ENCODE results near the gene TNFRSF12A.
"Not testable (repeated sequence)": the region's sequence is repeated elsewhere in the genome, so short reads cannot be mapped to it uniquely, and the experiment has no call there.

Gene TNFRSF12A

GRCh38 chr16:3066440-3066748, 46.2 kb downstream of the TNFRSF12A start:
- DNase-seq (ENCODE audit: low read depth, low spot score): no peak
- in situ Hi-C loops (cut with HindIII; ENCODE audit: low sequenced_read_pairs): no loop called here
- no peak for TF ChIP-seq CTCF (IDR thresholded peaks at IDR 0.05; ENCODE audit: low read depth, low read length)
- no peak overlapping the region for H3K4me3 ChIP-seq (ENCODE audit: low read depth, low read length)

- no peak for TF ChIP-seq CTCF (IDR thresholded peaks at IDR 0.05; ENCODE audit: low read depth, low read length)
- no peak overlapping the region for H3K4me3 ChIP-seq (ENCODE audit: low read depth, low read length)
- no peak for DNase-seq (ENCODE audit: low read depth, low spot score)
- in situ Hi-C loops (cut with HindIII; ENCODE audit: low sequenced_read_pairs): no loop called here
Observed at GRCh38 chr16:3068487-3068886, 48.3 kb downstream of the TNFRSF12A start.

GRCh38 chr16:3069146-3069545, 49.0 kb downstream of the TNFRSF12A start:
- in situ Hi-C loops (cut with HindIII; ENCODE audit: low sequenced_read_pairs); DNase-seq (ENCODE audit: low read depth, low spot score); H3K4me3 ChIP-seq (ENCODE audit: low read depth, low read length): not testable (repeated sequence)

GRCh38 chr16:3070608-3071111, 50.5 kb downstream of the TNFRSF12A start:
- in situ Hi-C loops (cut with HindIII; ENCODE audit: low sequenced_read_pairs): no loop called here
- DNase-seq (ENCODE audit: low read depth, low spot score): no peak

GRCh38 chr16:3071655-3072054, 51.5 kb downstream of the TNFRSF12A start:
- DNase-seq (ENCODE audit: low read depth, low spot score): no peak
- TF ChIP-seq CTCF (IDR thresholded peaks at IDR 0.05; ENCODE audit: low read depth, low read length): no peak
- H3K4me3 ChIP-seq (ENCODE audit: low read depth, low read length): no peak overlapping the region
- in situ Hi-C loops (cut with HindIII; ENCODE audit: low sequenced_read_pairs): no loop called here

More at GRCh38 chr16:3070608-3071111, 50.5 kb downstream of the TNFRSF12A start:
- TF ChIP-seq CTCF (IDR thresholded peaks at IDR 0.05; ENCODE audit: low read depth, low read length): no peak
- no peak overlapping the region for H3K4me3 ChIP-seq (ENCODE audit: low read depth, low read length)
